ENCODE measurements around the gene SHB.

SHB gene

DNA sequence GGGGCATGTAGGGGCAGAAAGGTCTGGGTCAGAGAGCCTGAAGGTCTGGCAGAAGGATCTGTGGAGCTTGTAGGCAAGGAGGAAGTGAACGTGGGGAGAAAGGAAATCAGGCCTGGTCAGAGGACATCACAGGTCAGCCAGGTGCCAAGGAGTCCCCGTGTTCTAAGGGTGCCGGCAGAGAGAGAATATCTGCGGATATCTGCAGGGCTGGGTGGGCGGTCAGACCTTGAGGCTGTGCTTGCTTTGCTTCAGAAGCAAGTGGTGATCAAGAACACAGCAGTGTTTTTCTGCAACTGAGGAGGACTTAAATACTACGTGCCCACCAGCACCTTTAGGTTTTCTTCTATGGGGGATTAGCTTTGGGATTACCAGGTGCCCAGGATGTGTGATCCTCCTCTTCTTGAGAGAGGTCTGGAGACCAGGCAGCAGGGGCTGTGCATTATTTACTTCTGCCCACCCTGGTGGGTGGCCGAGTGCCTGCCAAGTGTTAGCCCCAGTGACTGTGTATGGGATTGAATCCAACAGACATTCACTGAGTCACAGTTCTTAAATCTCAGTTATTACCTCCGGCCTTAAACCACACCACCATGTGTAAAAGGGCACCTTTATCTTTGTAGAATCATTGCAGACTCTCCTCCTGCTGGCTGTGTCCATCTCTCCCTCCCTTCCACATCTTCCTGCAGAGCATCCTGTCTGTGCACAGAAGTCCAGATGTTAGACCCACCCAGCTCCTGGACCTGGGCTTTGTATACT lies 12.5 kb upstream of the SHB start:
- POLR2A ChIA-PET, result no interaction called here
- no peak for TF ChIP-seq CTBP1 (IDR thresholded peaks at IDR 0.05; ENCODE audit: borderline replicate concordance)
- no peak for TF ChIP-seq SP1 (IDR thresholded peaks at IDR 0.05)
- no peak for TF ChIP-seq L3MBTL2 (conservative IDR thresholded peaks at IDR 0.05)
- TF ChIP-seq FOXA1 (IDR thresholded peaks at IDR 0.05), result no peak
- no peak for TF ChIP-seq FOXK2 (IDR thresholded peaks at IDR 0.05)
- no peak for TF ChIP-seq SUZ12 (IDR thresholded peaks at IDR 0.05)
- no peak for TF ChIP-seq ARNT (IDR thresholded peaks at IDR 0.05)
- CTCF ChIA-PET, result no interaction called here
- DNase-seq (ENCODE audit: extremely low spot score), result no peak

DNA sequence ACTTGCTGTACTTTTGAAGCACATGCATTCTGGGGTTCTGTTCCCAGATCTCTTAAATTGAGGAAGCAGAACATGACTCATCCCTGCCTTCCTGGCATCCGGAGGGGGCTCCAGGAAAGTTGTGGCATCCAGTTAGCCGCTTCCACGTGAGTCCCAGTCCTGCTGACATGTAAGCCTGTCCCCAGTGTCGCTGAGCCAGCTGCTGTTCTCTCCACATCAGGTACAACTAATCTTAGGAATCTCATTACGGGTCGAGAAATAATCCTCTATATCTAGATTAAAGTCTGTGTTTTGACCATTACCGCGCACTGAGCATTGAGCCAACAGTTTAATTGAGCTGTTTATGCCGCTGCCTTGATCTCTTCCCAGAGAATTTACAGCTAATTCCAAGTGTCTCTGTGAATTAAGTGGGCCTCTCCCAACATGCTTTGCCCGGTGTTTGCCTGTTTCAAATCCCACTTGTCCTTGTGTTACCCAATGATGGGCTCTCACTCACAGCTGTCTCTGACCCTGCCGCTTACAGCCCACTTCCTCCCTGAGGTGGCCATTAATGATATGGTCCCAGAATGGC lies 10.5 kb upstream of the SHB start:
- TF ChIP-seq SUZ12 (IDR thresholded peaks at IDR 0.05) (no peak), FOXM1 (IDR thresholded peaks at IDR 0.05; ENCODE audit: borderline replicate concordance) (no peak), NFRKB (IDR thresholded peaks at IDR 0.05) (no peak), L3MBTL2 (conservative IDR thresholded peaks at IDR 0.05) (no peak), ARNT (IDR thresholded peaks at IDR 0.05) (no peak), FOXK2 (IDR thresholded peaks at IDR 0.05) (no peak)
- ChIA-PET POLR2A (no interaction called here), CTCF (interaction anchor here (0.8 kb wide), 1 partner anchor 8 kb away, joined by 4 read pairs; no protein-coding TSS in a partner anchor)
- DNase-seq (ENCODE audit: extremely low spot score), result no peak

DNA sequence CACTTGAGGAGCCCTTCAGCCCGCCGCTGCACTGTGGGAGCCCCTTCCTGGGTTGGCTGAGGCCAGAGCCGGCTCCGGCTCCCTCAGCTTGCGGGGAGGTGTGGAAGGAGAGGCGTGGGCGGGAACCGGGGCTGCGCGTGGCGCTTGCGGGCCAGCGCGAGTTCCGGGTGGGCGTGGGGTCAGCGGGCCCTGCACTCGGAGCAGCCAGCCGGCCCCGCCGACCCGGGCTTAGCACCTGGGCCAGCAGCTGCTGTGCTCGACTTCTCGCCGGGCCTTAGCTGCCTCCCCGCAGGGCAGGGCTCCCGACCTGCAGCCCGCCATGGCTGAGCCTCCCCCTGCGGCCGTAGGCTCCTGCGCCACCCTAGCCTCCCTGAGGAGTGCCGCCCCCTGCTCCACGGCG lies 6.2 kb upstream of the SHB start:
- ChIA-PET CTCF (no interaction called here), POLR2A (no interaction called here)
- TF ChIP-seq CTBP1 (IDR thresholded peaks at IDR 0.05; ENCODE audit: borderline replicate concordance) (no peak), FOXM1 (IDR thresholded peaks at IDR 0.05; ENCODE audit: borderline replicate concordance) (no peak), ARNT (IDR thresholded peaks at IDR 0.05) (no peak), SP1 (IDR thresholded peaks at IDR 0.05) (no peak), HDGF (IDR thresholded peaks at IDR 0.05; ENCODE audit: borderline replicate concordance) (no peak), L3MBTL2 (conservative IDR thresholded peaks at IDR 0.05) (no peak), FOXA1 (IDR thresholded peaks at IDR 0.05) (no peak), NFRKB (IDR thresholded peaks at IDR 0.05) (no peak), LEF1 (IDR thresholded peaks at IDR 0.05; ENCODE audit: borderline replicate concordance) (no peak), FOXK2 (IDR thresholded peaks at IDR 0.05) (no peak), BHLHE40 (IDR thresholded peaks at IDR 0.05; ENCODE audit: borderline replicate concordance) (no peak)
- DNase-seq (ENCODE audit: extremely low spot score), result no peak

DNA sequence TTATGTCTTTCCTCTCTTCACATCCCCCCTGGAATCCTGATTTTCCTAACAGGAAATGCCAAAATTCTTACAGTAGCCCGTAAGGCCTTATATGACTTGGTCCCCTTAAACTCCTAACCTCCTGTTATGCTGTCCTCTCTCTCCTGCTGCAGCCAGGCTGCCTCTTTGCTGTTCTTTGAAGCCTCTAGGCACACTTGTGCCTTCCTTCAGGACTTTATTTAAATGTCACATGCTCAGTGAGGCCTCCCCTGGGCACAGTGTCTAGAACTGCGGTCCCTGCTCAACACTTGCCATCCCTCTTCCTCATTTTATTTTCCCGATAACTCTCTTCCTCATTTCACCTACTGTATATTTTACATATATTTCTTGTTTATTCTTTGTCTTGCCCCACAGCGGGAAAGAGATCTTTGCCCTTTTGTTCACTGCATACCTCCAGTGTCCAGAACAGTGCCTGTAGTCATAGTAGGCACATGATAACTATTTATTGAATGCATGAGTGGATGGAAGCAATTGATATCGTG lies 5.5 kb upstream of the SHB start:
- POLR2A ChIA-PET, result no interaction called here

DNA sequence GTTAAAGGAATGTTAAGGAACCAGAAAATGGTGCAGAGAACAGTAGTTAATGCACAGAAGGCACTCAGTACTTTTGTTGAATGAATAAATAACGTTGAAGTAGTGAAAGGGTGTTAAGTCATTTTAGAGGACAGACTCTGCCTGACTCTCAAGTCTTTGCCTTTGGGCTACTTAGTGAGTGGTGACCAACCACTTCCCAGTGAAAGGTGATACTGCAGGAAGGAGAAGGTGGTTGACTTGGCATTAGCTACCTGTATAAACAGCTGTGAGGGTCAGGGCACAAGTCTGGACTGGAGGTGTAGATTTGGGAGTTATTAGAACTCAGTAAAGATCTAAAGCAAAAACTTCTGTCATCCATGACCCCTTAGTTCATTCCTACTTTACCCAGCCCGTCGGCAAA lies 4.9 kb upstream of the SHB start:
- ChIA-PET POLR2A (no interaction called here), CTCF (no interaction called here)
- DNase-seq (ENCODE audit: extremely low spot score), result no peak
- TF ChIP-seq SUZ12 (IDR thresholded peaks at IDR 0.05) (no peak), FOXM1 (IDR thresholded peaks at IDR 0.05; ENCODE audit: borderline replicate concordance) (no peak), ARNT (IDR thresholded peaks at IDR 0.05) (no peak), FOXA1 (IDR thresholded peaks at IDR 0.05) (no peak), L3MBTL2 (conservative IDR thresholded peaks at IDR 0.05) (no peak)
- TF ChIP-seq, protein P1, sequence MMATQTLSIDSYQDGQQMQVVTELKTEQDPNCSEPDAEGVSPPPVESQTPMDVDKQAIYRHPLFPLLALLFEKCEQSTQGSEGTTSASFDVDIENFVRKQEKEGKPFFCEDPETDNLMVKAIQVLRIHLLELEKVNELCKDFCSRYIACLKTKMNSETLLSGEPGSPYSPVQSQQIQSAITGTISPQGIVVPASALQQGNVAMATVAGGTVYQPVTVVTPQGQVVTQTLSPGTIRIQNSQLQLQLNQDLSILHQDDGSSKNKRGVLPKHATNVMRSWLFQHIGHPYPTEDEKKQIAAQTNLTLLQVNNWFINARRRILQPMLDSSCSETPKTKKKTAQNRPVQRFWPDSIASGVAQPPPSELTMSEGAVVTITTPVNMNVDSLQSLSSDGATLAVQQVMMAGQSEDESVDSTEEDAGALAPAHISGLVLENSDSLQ (IDR thresholded peaks at IDR 0.05), result no peak

More for the DNA sequence above, 5.5 kb upstream of the SHB start:
- TF ChIP-seq, protein P1 (IDR thresholded peaks at IDR 0.05), result no peak
- TF ChIP-seq FOXA1 (IDR thresholded peaks at IDR 0.05) (no peak), LEF1 (IDR thresholded peaks at IDR 0.05; ENCODE audit: borderline replicate concordance) (no peak), SP1 (IDR thresholded peaks at IDR 0.05) (no peak), ZNF384 (IDR thresholded peaks at IDR 0.05) (no peak), FOXM1 (IDR thresholded peaks at IDR 0.05; ENCODE audit: borderline replicate concordance) (no peak), L3MBTL2 (conservative IDR thresholded peaks at IDR 0.05) (no peak), ARNT (IDR thresholded peaks at IDR 0.05) (no peak), TARDBP (IDR thresholded peaks at IDR 0.05) (no peak), FOXK2 (IDR thresholded peaks at IDR 0.05) (no peak), NFRKB (IDR thresholded peaks at IDR 0.05) (no peak), ELF4 (IDR thresholded peaks at IDR 0.05) (no peak)
- CTCF ChIA-PET, result no interaction called here
- no peak for DNase-seq (ENCODE audit: extremely low spot score)

DNA sequence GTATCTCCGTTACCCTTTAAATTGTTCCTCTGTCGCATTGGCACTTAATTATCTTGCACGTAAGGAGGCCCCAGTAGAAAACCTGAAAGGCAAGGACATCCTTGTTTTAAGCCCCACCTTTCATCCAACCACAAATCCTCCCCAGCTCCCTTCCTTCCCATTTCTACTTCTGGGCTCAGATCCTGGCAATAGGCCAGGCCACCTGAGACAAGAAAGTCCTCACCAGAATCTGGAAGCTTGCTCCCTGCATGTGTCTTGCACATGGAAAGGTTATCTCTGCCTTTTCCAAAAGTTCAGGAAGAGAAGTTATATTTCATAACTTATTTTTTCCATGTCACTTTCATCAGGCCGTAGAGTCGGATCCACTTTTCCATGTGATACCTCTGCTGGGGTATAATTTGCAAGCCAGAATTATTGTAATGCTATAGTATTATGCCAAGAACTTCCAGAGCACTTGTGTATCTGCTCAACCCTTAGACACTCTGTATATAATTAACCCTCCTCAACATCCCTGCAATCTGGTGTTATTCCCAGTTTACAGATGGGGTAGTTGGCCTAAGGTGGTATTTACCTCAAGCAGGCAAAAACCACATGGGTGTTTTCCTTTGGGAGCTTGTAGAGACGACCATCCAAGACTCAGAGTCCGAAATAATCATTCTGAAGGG lies 2.6 kb upstream of the SHB start:
- no peak for DNase-seq (ENCODE audit: extremely low spot score)
- ChIA-PET POLR2A (no interaction called here), CTCF (no interaction called here)
- TF ChIP-seq SUZ12 (IDR thresholded peaks at IDR 0.05) (no peak), SP1 (IDR thresholded peaks at IDR 0.05) (no peak), ARNT (IDR thresholded peaks at IDR 0.05) (no peak), FOXM1 (IDR thresholded peaks at IDR 0.05; ENCODE audit: borderline replicate concordance) (no peak), TARDBP (IDR thresholded peaks at IDR 0.05) (no peak), BHLHE40 (IDR thresholded peaks at IDR 0.05; ENCODE audit: borderline replicate concordance) (no peak), HDGF (IDR thresholded peaks at IDR 0.05; ENCODE audit: borderline replicate concordance) (no peak), L3MBTL2 (conservative IDR thresholded peaks at IDR 0.05) (no peak), ELF4 (IDR thresholded peaks at IDR 0.05) (no peak), ZNF384 (IDR thresholded peaks at IDR 0.05) (no peak)
